Suppressor macrophage treated with lipopolysaccharide for 4 hours (primary cell): ENCODE data around the gene PRDM15.

Experiments
- DNase-seq: peaks from one replicate; pipeline ENCODE4 v3.0.0-alpha.2; 2020

PRDM15 gene

DNA sequence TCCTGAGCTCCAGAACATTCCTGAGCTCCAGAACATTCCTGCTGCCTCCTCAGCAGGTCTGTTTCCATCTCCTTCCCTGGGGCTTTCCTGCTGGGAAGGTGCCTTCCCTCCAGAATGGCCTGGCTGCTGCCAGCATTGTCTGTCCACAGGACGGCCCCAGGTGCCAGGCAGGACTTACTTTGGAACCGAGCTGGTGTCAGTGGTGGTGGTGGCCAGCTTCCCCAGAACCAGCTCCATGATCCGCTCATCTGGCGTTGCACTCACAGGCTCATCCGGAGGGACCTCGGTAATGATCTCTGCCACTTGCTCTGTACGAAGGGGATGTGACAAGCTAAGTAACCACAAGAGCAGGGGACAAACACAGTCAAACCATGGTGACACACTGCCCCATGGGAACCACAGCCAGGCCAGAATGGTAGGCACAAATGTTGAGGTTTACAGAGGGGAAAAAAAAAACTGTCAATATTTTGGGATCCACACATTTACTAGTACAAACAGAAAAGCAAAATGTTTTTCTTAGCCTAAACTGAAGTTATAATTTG, 41.3 kb downstream of the PRDM15 start:
- DNase-seq, result no peak

DNA sequence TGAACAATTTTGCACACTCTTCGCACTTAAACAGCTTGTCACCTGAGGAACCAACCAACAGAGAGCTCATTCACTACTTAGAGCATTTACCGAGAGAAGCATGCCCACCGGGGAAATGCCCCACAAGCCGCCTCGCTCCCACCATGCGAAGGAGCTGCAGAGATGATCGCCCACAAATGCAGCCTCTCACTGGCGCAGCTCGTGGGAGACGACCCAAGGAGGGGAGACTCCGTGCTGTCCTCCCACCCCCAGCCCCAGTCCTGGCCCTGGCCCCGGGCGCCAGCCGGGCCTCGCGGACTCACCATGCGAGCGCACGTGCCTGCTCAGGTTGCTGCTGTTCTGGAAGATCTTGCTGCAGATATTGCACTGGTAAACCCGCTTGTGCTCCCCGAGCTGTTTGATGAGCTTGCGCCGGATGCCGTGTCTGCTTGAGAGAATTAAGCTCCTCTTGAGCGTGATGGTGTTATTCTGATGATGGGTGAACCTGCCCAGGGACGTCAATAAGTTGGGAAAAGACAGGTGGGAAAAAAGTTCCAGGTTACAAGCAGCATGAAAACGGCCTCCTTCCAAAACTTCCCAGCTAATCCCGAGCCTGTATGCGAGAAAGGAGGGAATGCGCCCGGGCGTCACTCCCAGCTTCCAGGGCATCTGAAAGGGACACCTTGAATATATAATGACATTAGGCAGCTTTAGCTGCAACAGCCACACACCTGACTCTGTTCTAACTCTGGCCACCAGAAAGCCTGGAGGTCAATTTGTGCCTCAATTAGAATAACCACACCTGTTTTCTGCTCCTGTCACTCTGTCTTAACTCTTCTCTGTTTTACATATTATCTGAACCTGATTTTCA, 42.8 kb downstream of the PRDM15 start:
- DNase-seq, result no peak

GRCh38 chr21:41835711-41836154, 43.4 kb downstream of the PRDM15 start:
- no peak for DNase-seq

DNA sequence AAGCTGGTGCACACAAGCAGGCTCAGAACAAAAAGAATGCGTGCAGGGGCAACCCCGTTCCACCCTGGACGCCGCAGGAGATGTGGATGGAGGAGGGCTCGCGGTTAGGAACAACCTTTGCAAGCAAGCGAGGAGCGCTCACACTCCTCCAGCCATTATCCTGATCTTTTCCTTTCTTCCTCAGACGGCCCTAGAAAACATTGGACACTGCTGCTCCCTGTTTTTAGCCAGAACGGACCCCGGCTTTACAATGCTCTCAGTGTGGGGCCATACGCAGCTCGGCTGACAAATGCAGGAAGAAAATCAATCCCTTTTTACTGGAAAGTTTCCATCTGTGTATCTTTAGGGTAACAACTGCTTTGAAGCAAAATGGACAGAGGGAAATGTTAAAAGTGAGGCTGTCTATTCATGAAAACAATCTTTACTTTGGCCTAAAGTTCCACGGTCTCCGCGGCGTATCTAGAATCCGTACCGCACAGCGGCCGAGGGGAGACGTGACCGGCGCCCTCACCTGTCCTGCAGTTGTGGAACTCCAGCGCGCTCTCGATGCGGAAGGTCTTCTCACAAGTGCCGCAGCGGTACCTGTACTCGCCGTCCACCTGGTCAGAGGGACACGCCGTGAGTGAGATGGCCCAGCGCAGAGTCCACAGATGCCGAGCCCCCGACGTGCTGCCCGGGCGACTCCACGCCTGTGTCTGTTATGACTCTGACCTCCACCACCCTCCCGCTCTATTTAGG, 44.0 kb downstream of the PRDM15 start:
- DNase-seq, result no peak

DNA sequence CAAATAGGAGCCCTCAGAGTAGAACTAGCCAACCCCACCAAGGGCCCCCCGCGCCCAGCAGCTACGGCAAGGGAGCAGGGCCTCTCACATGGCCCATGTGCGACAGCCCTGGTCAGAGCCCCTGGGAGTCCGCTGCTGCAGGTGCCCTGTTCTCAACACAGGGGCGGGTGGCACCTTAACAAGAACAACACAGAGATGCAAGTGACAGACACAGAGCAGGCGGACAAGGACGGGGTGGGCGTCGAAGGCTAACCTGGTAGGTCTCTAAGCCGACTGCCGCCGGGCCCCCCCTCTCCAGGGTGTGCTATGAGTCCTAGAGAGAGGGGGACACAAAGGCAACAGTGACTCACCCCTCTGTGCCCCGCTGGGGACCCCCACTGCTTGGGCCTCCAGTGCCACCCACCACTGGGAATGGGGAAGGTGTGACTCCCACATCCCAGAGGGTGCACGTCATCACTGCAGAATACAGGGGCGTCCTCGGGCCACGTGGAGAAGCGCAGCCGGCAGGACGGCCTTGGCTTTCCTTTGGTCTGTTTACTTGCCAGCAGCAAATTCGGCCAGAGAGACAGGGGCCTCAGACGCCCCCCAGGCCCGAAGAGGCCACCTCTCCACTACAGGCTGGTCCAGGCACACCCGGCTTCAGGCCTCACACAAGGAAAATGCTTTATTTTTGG, 44.8 kb downstream of the PRDM15 start:
- DNase-seq, result no peak

DNA sequence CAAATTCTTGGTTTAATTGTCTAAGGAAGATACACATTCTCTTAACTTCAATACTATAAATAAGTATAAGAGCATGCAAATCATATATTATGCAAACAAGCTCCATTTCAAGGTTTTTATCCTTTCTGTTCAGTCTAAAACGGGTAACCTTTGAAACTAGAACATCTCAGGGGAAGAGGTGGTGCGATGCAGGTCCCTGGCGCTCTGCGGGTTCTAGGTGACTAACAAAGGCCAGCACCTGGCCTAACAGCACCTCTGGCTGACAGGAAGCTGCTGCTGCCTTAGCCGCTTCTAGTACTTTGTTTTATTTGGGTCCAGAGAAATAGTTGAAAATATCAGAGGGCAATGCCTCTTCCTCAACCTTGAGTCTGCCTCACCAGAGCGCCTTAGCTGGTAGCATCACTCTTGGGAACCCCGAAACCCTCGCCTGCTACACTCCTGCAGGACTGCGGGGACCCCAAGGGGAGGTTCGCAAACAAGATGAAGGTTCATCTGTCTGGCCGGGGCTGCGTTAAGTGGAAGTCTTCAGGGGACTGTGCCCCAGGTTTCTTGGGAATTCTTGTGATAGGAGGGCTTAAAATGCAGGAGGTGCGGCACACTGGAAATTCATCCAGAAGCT, 45.5 kb downstream of the PRDM15 start:
- no peak for DNase-seq

DNA sequence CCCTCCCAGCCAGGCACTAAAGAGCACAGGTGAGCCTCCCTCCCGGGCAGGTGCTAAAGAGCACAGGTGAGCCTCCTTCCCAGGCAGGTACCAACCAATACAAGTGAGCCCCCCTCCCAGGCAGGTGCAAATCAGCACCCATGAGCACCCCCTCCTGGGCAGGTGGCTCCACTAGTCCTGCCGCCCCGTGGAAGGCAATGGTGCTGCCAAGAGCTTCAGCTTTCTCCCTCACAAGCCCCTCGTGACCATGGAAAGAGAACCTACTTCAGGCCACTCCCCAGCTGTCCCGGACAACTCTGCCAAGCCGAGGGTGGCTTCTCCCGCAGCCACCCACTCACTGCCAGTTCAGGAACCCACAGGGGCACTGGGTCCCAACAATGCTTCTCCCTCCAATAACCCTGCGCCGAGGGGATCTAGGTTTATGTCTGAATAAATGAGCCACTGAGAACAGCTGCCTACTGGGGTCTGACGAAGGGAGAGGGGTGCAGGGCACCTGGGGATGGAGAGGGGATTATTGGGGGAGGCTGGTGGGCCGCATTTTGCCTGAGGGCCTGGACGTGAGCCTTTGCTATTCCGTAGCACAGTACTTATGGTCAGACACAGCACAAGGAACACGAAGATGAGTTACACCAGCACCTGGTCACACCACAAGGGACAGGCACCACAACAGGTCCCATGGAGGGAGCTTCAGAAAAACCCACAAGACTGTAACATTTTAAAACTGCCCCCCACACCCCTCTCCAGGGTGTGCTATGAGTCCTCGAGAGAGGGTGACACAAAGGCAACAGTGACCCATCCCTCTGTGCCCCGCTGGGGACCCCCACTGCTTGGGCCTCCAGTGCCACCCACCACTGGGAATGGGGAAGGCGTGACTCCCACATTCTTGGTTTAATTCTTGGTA, 46.3 kb downstream of the PRDM15 start:
- DNase-seq, result no peak

GRCh38 chr21:41831866-41832595, 47.1 kb downstream of the PRDM15 start:
- DNase-seq, result no peak

DNA sequence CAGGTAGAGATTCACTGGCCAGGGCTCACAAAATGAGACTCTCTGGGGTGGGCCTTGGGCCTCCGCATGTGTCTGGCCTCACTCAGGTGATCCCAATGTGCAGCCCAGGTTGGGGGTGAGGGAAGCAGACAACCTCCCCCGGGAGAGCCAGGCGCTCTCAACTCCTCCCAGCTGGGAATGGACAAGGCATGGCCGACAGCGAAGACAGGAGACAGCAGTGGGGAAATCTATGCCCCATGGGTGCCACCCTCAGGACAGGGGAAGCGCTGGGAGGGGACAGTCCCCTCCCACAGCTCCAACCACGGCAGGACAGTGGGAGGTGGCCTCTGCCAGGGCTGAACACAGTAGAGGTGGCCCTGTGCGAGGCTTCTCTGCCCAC, 47.7 kb downstream of the PRDM15 start:
- no peak for DNase-seq

- DNase-seq, result no peak
These were observed 48.2 kb downstream of the PRDM15 start for GRCh38 chr21:41830764-41831452.

- no peak for DNase-seq
These were observed 48.9 kb downstream of the PRDM15 start for GRCh38 chr21:41830145-41830707.

GRCh38 chr21:41828884-41829360, 50.2 kb downstream of the PRDM15 start:
- no peak for DNase-seq

DNA sequence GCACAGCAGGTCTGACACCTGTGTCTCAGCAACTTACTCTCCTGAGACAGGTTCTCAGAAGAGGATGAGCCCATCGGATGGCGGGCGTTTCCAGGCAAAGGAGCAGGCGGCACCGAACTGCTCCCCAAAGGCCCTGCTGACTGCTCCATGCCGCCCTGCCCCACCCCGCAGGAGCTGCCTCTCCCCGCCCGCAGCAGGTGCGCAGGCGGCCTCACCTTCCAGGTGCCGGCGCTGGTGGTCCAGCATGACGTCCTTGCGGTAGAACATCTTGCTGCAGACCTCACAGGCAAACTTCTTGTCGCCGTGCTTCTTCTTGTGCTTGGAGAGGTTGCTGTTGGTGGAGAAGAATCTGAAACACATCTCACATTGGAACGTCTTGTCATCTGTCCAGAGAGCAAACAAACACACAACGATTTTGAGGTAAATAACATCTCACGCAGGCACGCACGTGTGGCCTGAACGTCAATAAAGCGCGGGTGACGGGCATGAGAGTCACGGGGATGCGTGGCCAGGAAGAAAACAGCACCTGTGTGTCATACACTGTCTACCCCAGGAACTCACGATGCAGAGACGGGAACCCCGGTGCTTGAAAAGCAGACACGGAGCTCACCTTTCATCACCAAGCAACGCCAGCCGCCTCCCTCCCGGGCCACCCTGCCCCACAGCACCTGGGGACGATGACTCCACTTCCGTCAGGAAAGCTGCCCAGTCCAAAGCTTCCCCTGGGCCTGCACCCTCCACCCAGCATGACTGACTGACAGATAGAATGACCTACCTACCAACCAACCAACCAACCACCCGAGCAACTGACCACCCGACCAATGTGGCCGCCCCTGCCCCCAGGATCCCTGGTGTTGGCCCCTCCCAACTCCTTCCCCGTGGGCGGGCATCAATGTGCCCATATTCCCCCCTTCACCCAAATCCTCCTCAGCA, 50.9 kb downstream of the PRDM15 start:
- DNase-seq, result no peak

DNA sequence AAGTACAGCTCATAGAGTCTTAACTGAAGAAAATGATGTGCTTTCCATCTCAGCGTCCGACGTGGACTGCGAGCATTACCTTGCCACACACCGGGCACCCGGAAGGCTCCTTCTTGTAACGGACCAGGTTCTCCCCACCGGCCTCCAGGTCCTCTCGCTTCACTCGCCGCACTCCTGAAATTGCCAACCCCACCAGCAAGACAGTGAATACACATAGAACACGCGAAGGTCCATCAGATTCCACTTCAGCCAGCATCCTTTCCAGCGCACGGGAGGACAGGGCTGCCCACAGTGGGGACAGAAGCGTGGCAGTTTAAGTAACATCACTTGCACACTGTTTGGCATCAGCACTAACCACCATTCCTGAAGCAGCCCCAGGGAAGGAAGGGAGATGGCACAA, 53.3 kb downstream of the PRDM15 start:
- no peak for DNase-seq

DNA sequence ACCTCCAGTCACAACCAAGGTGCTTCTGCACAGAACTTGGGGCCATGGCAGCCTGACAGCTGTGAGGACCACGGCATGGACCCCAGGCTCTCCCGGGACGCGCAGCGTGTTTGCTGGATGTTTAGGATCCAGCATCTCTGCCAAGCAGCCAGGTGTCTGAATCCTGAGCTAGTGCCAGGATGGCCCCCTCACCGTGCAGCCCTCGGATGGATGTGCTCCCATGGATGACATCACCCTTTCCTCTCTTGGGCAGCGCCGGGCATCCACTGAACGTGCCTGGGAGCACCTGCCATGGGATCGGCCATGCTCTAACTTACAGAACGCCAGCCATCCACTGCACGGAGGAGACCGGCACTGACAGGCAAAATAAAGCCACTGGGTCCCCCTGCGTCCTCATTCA, 53.9 kb downstream of the PRDM15 start:
- DNase-seq, result no peak

- no peak for DNase-seq
These were observed 54.5 kb downstream of the PRDM15 start for GRCh38 chr21:41824466-41825207.

DNA sequence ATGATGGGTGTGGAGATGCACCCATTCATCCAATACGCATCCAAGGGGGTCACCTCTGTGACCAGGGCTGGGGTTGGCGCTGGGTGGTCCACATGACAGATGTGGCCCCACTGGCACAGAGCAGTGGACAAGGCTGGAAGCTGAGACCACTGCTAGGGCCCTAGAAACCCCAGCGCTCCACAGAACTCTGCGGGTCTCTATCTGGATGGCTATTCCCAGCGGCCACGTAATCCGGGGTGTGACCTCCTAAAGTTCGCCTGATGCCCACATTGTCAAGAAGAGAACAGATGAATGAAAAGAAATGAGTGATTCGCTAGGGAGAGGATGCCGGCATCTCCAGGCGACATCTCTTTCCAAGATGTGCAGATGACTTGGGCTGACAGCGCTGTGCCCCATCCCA, 55.2 kb downstream of the PRDM15 start:
- DNase-seq, result no peak

GRCh38 chr21:41823166-41823565, 56.0 kb downstream of the PRDM15 start:
- no peak for DNase-seq
